ENCODE data around the gene CXorf38. TPM values are rescaled to one million over a fixed set of nuclear protein-coding genes. Genes with fewer than 3 reads are reported as not detected.

CXorf38 gene, protein sequence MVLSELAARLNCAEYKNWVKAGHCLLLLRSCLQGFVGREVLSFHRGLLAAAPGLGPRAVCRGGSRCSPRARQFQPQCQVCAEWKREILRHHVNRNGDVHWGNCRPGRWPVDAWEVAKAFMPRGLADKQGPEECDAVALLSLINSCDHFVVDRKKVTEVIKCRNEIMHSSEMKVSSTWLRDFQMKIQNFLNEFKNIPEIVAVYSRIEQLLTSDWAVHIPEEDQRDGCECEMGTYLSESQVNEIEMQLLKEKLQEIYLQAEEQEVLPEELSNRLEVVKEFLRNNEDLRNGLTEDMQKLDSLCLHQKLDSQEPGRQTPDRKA
- 1 to 10 TPM; 5.2 to 7.3 (median 7.0) TPM for polyA plus RNA-seq

DNA sequence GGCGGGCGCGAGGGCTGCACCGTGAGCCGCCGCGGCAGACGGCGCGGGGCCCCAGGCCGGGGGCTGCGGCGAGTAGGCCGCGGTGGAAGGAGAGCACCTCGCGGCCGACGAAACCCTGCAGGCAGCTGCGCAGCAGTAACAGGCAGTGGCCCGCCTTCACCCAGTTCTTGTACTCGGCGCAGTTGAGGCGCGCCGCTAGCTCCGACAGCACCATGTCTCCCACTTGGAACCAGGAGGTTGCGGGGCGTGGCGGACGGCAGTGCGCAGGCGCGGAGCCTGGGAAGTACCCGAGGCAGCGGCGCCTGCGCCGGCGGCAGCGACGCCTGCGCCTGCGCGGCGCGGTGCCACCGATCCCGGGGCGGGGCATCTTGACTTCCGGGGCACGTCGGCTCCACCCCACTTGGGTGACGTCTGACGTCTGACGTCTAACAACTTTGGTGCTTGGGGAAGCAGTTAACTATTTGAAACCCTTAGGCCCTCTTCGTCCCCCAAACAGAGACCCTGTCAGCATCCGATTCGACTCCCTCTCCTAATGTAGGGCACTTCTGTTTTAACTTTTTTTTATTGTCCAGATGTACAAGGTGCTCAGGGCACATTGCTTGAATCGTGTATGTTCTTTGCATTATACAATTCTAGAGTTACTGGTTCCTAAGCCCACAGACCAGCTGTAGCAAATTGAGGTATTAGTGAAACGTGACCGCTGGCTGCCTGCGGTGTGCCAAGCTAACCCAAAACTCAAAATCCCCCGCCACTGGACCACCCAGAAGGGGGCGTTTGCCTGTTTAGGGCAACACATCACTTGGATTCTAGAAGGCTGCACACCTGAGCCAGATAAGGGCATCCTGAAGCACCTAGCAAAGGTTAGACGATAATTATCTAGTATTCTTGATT lies at the start of gene CXorf38:
Gene CXorf38 (minus strand): TSS at position 255 of the 891 bp plus-strand sequence. CDS start 41 bp downstream, at position 214.
- no peak within 1 kb of the TSS for H3K27ac ChIP-seq (ENCODE audit: low read depth, low read length)
- WGBS, 3 donors: 2 to 3% (median 2%) methylated on average over 44 to 66 of the region's 66 CpGs

DNA sequence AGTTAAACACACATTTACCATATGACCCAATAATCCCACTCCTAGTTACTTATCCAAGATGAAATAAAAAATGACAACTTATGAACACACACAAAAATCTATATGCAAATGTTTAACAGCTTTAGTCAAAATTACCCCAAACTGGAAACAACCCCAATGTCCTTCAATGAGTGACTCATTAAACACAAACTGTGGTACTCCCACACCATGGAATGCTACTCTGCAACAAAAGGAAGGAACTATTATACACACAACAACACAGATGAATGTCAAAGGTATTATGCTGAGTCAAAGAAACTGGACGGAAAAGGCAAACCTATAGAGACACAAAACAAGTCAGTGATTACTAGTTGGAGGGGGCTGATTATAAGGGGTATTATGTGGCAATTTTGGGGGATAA lies 47.4 kb upstream of the CXorf38 start:
- WGBS, 3 donors: 80 to 93% (median 87%) methylated on average over 1 of the region's 1 CpG

DNA sequence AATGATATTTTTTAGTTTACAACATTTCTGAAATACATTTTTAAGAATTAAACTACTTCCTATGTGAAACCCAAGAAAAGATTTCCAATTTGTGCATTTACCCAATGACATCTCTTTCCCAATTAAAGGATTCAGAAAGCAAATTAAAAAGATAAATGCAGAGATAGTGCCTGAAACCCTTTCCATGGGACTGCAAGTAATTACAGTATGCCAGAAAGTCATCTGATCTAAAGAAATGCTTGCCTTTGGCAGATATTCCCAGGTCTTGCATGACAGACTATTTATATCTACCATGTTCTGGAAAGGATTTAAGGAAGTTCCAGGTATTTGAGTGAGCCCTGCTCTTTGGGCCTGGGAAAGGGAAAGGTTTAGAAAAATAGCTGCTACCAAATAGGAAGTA lies 41.6 kb upstream of the CXorf38 start:
- H3K27ac ChIP-seq (ENCODE audit: low read depth, low read length): no peak overlapping the region

More for the DNA sequence above, 47.4 kb upstream of the CXorf38 start:
- no peak overlapping the region for H3K27ac ChIP-seq (ENCODE audit: low read depth, low read length)

DNA sequence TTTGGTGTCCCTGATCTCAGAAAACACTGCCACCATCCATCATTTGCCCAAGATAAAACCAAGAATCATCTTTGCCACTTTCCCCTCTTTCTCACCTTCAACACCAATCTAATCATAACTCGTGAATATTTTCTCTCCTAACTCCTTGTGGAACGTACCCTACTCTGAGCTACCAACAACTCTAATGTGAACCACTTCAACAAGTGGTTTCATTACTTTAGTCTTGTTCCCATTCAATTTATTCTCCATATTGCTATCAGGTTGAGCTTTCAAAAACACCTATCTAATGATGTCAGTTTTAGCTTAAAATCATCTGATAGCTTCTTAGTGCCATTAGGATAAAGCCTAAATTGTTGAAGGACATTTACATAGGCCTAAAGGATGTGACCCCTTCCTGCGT lies 39.8 kb upstream of the CXorf38 start:
- 91 to 96% (median 92%) methylated on average over 3 of the region's 3 CpGs for WGBS, 3 donors
- H3K27ac ChIP-seq (ENCODE audit: low read depth, low read length): no peak overlapping the region

DNA sequence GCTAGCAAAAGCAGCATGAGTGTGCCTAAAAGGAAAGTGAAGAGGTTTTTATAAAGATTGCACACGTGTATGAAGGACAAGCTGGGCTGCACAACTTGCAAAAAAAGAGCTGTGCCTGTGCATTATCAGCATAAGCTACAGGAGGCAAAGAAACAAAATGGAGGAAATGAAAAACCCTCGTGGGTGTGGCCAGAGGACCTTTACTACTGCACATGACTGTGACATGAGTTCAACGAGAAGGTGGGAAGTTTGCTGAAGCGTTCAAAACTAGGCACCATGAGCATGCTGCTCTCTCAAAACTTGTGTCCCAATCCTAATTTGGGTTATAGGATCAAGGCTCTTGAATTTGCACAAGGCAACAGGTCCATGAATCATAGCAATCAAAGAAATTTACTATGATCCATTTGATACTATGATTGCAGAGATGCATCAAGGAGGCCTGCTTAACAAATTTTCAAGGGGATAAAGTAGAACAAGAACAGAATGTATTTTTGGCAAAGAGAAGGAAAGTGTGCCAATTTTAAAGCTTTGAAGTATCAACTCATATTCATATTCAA lies 38.1 kb upstream of the CXorf38 start:
- WGBS, 3 donors: 50 to 64% (median 59%) methylated on average over 4 of the region's 4 CpGs
- no peak overlapping the region for H3K27ac ChIP-seq (ENCODE audit: low read depth, low read length)

DNA sequence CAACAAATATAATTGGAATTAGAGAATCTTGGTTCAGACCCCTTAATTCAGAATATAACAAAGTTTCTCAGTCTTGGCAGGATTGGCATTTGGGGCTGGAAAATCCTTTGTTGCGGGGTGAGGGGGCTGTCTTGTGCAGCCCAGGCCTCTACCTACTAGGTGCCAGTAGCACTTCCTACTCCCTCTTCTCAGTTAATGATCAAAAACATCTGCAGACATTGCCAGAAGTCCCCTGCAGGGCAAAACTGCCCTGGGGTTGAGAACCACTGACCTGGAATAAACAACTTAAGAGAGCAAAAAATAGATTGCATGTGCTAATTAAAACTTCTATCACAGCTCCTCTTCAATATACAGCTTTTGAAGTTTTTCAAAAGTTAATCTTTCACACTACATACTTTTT lies 36.7 kb upstream of the CXorf38 start:
- WGBS, 3 donors: 89 to 100% (median 97%) methylated on average over 1 of the region's 1 CpG
- no peak overlapping the region for H3K27ac ChIP-seq (ENCODE audit: low read depth, low read length)

DNA sequence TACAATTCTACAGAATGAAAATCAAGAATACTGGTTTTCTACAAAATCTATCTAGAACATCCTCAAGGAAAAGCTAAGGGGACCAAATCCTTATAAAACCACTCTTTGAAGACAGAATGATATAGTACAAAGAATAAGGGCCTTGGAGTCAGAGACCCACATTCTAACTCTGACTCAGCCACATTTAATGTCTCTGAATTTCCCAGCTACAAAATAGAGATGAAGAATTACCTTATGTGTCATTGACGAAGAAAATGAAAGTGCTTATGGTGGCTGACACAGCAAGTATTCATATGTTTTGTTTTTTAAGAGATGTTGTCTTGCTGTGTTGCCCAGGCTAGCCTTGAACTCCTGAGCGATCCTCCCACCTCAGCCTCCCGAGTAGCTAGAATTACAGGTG lies 35.9 kb upstream of the CXorf38 start:
- WGBS, 3 donors: 90 to 95% (median 90%) methylated on average over 3 of the region's 3 CpGs
- no peak overlapping the region for H3K27ac ChIP-seq (ENCODE audit: low read depth, low read length)

DNA sequence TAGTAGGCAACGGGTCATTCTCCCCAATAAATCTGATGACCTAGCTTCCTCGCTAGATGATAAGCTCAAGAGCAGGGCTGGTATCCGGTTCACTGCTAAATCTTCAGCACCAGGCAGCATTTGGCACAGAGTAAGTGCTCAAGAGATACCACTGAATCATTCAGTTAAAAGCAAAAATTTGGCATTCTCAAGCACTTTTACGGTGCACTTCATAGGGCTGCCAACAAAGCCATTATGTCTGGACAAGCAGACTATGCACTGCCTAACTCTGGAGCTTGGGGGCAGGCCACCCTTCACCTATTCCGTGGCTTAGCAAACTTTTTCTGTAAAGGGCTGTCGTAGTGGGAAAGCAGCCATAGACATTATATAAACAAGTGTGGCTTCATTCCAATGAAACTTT lies 23.8 kb upstream of the CXorf38 start:
- H3K27ac ChIP-seq (ENCODE audit: low read depth, low read length): no peak overlapping the region
- WGBS, 3 donors: 44 to 62% (median 51%) methylated on average over 6 of the region's 6 CpGs

DNA sequence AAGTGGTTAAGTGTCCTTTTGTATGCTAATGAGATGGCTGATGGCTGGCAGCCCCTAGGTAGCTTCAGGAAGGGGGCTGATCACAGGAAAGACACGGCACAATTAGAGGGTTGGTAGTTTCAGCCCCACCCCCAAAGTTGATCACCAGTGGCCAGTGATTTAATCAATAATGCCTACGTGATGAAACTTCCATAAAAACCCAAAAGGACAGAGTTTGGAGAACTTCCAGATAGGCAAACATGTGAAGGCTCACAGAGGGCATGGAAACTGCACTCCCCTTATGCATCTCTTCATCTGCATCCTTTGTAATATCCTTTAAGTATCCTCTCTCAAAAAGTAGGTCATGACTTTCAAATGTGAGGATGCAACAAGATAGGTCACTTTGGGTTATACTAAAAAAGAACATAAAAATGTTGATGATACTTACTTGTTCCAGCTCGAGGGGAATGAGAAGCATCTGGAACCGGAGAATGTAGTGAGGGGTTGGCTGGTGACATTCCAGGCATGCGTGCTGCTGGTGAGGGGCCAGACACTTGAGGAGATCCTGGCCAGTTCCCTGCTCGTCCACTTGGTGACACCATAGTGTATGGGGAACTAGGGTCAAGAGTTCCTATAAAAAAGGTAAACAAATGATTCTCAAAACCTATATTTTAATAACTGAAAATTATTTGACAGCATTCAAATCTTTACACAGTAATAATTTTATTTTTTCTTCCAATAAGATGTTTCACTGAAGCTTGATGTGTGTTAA lies 16.7 kb upstream of the CXorf38 start:
- H3K27ac ChIP-seq (ENCODE audit: low read depth, low read length): no peak overlapping the region
- WGBS, 3 donors: 51 to 59% (median 58%) methylated on average over 6 of the region's 6 CpGs

DNA sequence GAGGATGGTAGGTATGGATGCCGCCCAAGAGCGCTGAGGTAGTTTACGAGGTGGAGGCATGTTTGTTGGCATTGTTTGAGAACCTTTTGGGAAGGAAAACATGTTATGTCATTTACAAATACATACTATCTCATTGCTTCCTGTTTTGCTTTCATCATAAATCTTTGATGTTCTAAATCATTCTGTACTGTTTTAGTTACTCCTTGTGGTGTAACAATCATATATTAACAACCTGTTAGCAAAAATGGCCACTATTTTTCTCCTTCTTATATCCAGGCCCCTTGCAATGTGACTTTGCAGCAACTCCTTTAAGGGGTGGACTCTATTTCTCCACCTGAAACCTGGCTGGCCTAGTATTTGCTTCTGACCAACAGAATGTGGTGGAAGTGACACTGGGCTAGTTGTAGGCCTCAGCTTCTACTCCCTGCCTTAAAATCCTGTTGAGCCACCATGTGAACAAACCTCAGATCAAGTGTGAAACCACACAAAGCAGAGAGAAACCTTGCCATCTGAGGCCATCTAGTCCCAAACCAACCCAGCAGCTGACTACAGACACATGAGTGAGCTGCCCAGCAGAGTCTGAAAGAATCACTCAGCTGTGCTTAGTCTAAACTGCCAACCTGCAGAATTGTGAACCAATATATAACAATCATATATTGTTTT lies 15.8 kb upstream of the CXorf38 start:
- WGBS, 3 donors: 89 to 100% (median 94%) methylated on average over 3 of the region's 3 CpGs
- no peak overlapping the region for H3K27ac ChIP-seq (ENCODE audit: low read depth, low read length)

DNA sequence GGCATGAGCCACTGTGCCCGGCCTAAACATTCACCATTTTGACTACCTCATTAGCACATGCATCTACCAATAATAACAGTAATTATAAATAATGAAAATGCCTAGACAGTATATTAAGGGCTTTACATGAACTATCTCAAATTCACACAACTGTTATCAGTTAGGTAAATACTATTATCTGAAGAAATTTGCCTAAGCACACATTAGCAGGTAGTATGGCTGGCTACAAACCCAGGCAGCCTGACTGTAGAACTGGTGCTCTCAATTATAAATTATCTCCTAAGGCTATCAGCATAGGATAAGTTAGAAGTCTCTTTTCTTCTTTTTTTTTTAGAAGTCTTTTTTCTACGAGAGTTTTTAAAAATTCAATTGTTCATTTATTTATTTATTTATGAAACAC lies 14.1 kb upstream of the CXorf38 start:
- H3K27ac ChIP-seq (ENCODE audit: low read depth, low read length): no peak overlapping the region
- 77 to 97% (median 95%) methylated on average over 2 of the region's 2 CpGs for WGBS, 3 donors

DNA sequence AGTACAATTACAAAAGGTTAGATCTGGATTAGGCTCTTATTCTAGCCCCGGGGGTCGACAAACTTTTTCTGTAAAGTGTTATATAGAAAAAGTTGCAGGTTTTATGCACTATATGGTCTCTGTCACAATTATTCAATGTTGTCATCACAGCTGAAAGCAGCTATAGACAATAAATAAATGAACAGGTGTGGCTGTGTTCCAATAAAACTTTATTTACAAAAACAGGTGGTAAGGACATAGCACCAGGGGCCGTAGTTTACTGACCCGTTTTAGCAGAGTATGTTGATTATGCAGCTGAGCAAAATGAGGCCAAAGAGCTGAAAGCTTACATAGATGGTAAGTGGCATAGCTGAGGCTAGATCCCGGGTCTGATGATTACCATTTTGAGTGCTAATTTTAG lies 13.0 kb upstream of the CXorf38 start:
- 89 to 97% (median 91%) methylated on average over 5 of the region's 5 CpGs for WGBS, 3 donors

DNA sequence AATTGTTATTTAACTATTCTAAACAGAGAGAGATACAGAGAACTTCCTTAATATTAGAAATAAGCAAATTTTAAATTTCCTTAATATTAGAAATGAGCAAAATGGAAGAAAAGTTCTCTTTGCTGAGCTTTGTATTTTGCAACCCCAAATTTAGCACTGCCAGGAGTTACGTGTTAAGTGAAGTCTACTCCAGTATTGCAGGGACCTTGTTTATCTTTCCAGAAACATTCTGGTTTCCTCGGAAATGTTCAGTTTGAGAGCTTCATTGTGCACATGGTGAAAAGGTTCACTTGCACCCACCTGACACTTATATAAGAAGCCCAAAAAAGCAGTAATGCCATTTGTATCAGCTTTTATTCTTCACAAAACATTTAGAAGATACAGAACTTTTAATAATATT lies 6.2 kb upstream of the CXorf38 start:
- H3K27ac ChIP-seq (ENCODE audit: low read depth, low read length): no peak overlapping the region
- 66 to 74% (median 72%) methylated on average over 2 of the region's 2 CpGs for WGBS, 3 donors

More for the DNA sequence above, 13.0 kb upstream of the CXorf38 start:
- no peak overlapping the region for H3K27ac ChIP-seq (ENCODE audit: low read depth, low read length)

DNA sequence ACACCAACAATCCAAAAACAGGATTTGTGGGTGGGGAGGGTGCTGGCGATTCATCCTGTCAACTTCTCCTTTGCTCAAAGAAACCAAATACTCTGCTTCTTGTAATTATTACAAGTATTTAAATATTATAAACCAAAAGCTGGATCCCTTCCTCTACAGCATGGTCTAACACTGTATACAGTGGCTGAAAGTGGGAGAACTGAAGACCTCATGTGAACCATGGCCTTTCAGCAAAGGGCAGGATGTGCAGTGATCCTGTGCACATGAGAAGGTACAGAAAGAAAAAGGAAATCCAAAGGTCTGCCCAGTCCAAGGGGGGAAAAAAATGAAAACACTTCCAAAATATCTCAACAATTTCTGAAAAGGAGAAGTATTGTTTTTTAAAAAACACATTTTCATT lies 5.3 kb upstream of the CXorf38 start:
- H3K27ac ChIP-seq (ENCODE audit: low read depth, low read length): no peak overlapping the region
- 75 to 100% (median 91%) methylated on average over 1 of the region's 1 CpG for WGBS, 3 donors

DNA sequence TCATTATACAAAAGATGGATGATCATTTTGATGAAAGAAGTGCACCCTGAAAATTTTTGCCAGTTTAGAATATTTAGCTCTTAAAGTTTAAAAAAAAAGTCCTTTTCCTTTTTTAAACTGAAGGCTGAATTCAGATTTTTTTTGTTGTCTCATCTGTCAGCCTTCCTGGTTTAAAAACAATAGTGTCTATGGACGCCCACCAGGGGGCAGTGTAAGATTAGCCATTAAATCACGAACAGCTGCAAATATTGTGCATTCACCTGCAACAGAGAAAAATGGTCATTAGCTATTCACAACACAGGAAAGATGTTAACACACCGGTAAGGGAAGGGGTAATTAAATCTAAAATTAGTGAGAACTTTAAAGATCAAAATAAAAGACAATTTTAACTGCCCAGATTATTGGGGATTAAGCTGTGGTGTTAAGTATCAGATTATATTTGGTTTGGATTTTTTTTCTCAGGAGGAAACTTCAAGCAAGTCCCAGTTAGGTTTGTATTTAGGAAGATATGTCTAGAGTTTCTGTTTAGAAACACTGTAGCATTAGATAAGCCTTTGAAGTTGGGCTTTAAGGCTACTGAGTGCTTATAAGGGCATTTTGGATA lies 4.4 kb upstream of the CXorf38 start:
- WGBS, 3 donors: 0 to 1% (median 1%) methylated on average over 3 of the region's 3 CpGs
- no peak overlapping the region for H3K27ac ChIP-seq (ENCODE audit: low read depth, low read length)

DNA sequence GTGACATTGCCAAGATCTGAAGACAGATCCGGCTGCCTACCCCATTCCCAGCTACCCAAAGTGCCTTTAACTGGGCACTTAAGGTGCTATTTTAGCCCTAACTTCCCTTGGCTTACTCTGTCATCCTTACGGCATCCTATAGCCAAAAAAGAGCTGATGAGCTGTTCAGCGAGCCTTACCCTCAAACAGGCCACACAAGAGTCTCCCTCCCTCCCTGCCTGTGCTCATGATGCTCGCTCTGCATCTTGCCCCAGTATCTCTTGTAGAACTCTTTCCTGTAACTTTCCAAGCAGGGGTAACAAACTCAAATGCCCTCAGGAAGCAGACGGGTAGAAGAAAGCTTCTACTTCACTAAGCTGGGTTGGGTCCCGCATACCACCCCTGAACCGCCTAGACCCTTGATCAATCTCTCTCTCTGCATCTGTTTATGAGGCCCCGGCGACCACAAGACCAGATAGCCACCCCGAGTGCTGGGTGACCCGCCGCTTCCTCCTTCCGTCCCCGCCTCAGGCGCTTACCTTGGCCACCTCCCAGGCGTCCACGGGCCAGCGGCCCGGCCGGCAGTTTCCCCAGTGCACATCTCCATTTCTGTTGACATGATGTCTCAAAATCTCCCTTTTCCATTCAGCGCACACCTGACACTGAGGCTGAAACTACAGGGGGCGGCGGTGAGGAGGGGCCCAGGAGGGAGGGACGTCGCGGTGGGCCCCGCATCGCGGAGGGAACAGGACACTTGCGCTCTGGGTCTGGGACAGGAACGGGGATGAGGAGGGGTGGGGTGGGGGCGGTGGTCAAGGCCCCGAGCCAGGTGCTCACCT lies 663 bp downstream of the CXorf38 start:
- H3K27ac ChIP-seq (ENCODE audit: low read depth, low read length): no peak overlapping the region
- WGBS, 3 donors: 1 to 6% (median 1%) methylated on average over 29 to 33 of the region's 33 CpGs

DNA sequence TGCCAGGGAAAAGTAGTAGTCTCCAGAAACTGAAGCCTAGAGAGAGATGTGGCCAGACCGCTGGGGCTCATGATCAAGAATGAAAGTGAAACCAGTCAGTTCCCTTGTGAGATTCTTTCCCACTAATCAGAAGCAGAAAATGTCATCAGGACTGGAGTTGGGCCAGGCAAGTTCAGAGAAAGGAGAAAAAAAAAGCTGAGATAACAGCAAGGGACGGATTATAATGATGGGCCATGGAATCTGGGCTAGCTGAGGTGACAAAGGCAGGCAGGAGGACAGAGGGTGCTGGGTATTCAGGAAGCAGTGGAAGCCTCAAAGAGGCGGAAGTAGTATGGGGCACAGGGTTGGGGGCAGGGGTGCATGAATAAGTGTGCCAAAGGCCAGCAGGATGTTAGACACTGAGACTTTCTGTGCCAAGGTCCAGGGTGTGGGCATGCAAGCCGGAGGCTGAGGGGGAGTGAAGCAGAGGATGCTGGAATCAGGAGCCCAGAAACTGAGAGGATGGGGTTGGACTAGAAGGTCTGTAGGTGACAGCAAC lies 2.5 kb downstream of the CXorf38 start:
- H3K27ac ChIP-seq (ENCODE audit: low read depth, low read length): peak overlapping the region; percentile 28
- WGBS, 3 donors: 1 to 14% (median 11%) methylated on average over 4 of the region's 4 CpGs

Measured in adipose tissue (tissue), 3 donors.